GM12878 (cell line): ENCODE data around the gene SMOC2. TPM values are rescaled to one million over a fixed set of nuclear protein-coding genes. Genes with fewer than 3 reads are reported as not detected.

Experiments used
- ATAC-seq: fragments of 200-7000 bp; cut with Tn5 transposase; 3 replicates; pipeline ENCODE4 v1.9.1; 2020; ENCODE audit warnings: mild to moderate bottlenecking, moderate library complexity
- BruUV-seq: library from RNA; stranded (reverse); fragments of 400-500 nt; replicated peaks from 2 replicates; lab custom pipeline; 2021; lab: Mats Ljungman, UMichigan
- CTCF ChIA-PET: fragments of 300-600 bp; sonication (Branson Sonifier 250); formaldehyde crosslinking; extraction: SDS; loops from one replicate; lab custom pipeline; 2021; ENCODE audit warnings: inconsistent platforms; lab: Yijun Ruan, JAX
- POLR2A ChIA-PET: fragments of 350-600 bp; formaldehyde crosslinking; extraction: SDS; loops from one replicate; lab custom pipeline; 2021; ENCODE audit warnings: inconsistent platforms; lab: Charles Lee
- RAD21 ChIA-PET: fragments of 300-600 bp; sonication (Branson Sonifier 250); formaldehyde crosslinking; loops from one replicate; lab custom pipeline; 2023; ENCODE audit warnings: antibody characterized with exemption; ENCODE audit not compliant: unreplicated experiment; lab: Charles Lee
- SMC1A ChIA-PET: fragments of 300-600 bp; sonication (Branson Sonifier 250); formaldehyde crosslinking; loops from one replicate; lab custom pipeline; 2023; ENCODE audit not compliant: unreplicated experiment, uncharacterized antibody; lab: Charles Lee
- DNase-seq: peaks from one replicate; pipeline ENCODE4 v3.0.0-alpha.2; 2011; ENCODE audit warnings: low read depth, low spot score
- FAIRE-seq: peaks from 3 replicates; lab custom pipeline; 2011; peaks lifted over from hg19 to GRCh38; lab: Jason Lieb, UNC
- H2AFZ ChIP-seq: 2 replicates; pipeline ENCODE4 v1.6.0; 2011; ENCODE audit warnings: low read depth, low read length, control low read depth; ENCODE audit not compliant: control insufficient read depth
- H3K27ac ChIP-seq: 2 replicates; pipeline ENCODE4 v1.5.1; 2011; ENCODE audit warnings: control low read depth; ENCODE audit not compliant: control insufficient read depth, insufficient read depth
- H3K27me3 ChIP-seq, 2 experiments: replicated peaks in 1 of 2; 2 replicates each; pipeline versions ENCODE4 v1.6.0 to v1.6.1; 2011; ENCODE audit warnings: low read length in 1 of 2; ENCODE audit not compliant: control insufficient read depth in 2 of 2, insufficient read depth in 2 of 2
- H3K36me3 ChIP-seq, 2 experiments: 2 replicates each; pipeline ENCODE4 v1.5.1; 2011; ENCODE audit warnings: low read length in 1 of 2; ENCODE audit not compliant: control insufficient read depth in 2 of 2, insufficient read depth in 2 of 2
- H3K4me1 ChIP-seq: 2 replicates; pipeline ENCODE4 v1.6.1; 2011; ENCODE audit warnings: mild to moderate bottlenecking, low read length, moderate library complexity, mixed read lengths; ENCODE audit not compliant: control insufficient read depth, insufficient read depth
- H3K4me2 ChIP-seq: 2 replicates; pipeline ENCODE4 v1.6.0; 2011; ENCODE audit warnings: control low read depth; ENCODE audit not compliant: control insufficient read depth, insufficient read depth
- H3K4me3 ChIP-seq: fragments of 200-600 bp; sonication (generic); 2 replicates; pipeline ENCODE4 v1.5.1; 2016
- H3K79me2 ChIP-seq: 2 replicates; pipeline ENCODE4 v1.6.0; 2011; ENCODE audit warnings: low read length; ENCODE audit not compliant: control insufficient read depth, insufficient read depth
- H3K9ac ChIP-seq: 2 replicates; pipeline ENCODE4 v1.8.0; 2011; ENCODE audit warnings: low read length, control low read depth, mixed read lengths; ENCODE audit not compliant: control insufficient read depth, insufficient read depth
- H3K9me3 ChIP-seq: replicated peaks from 3 replicates; pipeline ENCODE4 v1.5.1; 2011; ENCODE audit warnings: mild to moderate bottlenecking, low read length; ENCODE audit not compliant: control insufficient read depth, insufficient read depth
- H4K20me1 ChIP-seq: 2 replicates; pipeline ENCODE4 v1.6.0; 2011; ENCODE audit not compliant: control insufficient read depth, insufficient read depth
- CHD2 ChIP-seq: IDR thresholded peaks from 2 replicates; pipeline ENCODE4 v1.6.1; 2011; ENCODE audit warnings: low read depth, low read length, improper control_type of control experiment, borderline replicate concordance
- CHD4 ChIP-seq: fragments of 200-600 bp; sonication (generic); IDR thresholded peaks from 2 replicates; pipeline ENCODE4 v1.6.1; 2016; ENCODE audit warnings: mild to moderate bottlenecking
- EZH2 ChIP-seq: IDR thresholded peaks from 2 replicates; pipeline ENCODE4 v1.6.1; 2012; ENCODE audit warnings: low read depth, mild to moderate bottlenecking, control low read depth, inconsistent platforms, low read length, borderline replicate concordance; ENCODE audit not compliant: control insufficient read depth
- GATAD2B ChIP-seq: fragments of 450-650 bp; conservative IDR thresholded peaks from 2 replicates; pipeline ENCODE4 v1.6.1; 2017; ENCODE audit warnings: low read depth, mild to moderate bottlenecking, moderate library complexity
- HDAC2 ChIP-seq: fragments of 200-600 bp; sonication (generic); IDR thresholded peaks from 2 replicates; pipeline ENCODE4 v1.6.1; 2017
- HDGF ChIP-seq: fragments of 450-650 bp; IDR thresholded peaks from 2 replicates; pipeline ENCODE4 v1.6.1; 2016; ENCODE audit warnings: antibody characterized with exemption
- KLF5 ChIP-seq: fragments of 450-650 bp; IDR thresholded peaks from 2 replicates; pipeline ENCODE4 v1.6.1; 2014; ENCODE audit warnings: mild to moderate bottlenecking; ENCODE audit not compliant: partially characterized antibody
- NFYA ChIP-seq: IDR thresholded peaks from 2 replicates; pipeline ENCODE4 v1.6.1; 2011; ENCODE audit warnings: low read depth, mild to moderate bottlenecking, low read length, improper control_type of control experiment, borderline replicate concordance
- NRF1 ChIP-seq: conservative IDR thresholded peaks from 2 replicates; pipeline ENCODE4 v1.6.1; 2011; ENCODE audit warnings: mild to moderate bottlenecking, low read depth, low read length, improper control_type of control experiment
- PAX8 ChIP-seq: fragments of 450-650 bp; IDR thresholded peaks from 2 replicates; pipeline ENCODE4 v1.6.1; 2017; ENCODE audit warnings: mild to moderate bottlenecking, moderate library complexity
- STAT1 ChIP-seq: fragments of 450-650 bp; conservative IDR thresholded peaks from 2 replicates; pipeline ENCODE4 v1.6.1; 2014; ENCODE audit warnings: antibody characterized with exemption, mild to moderate bottlenecking
- TAF1 ChIP-seq: IDR thresholded peaks from 2 replicates; pipeline ENCODE4 v1.6.1; 2011; ENCODE audit warnings: mild to moderate bottlenecking, low read depth, low read length, borderline replicate concordance
- ZNF274 ChIP-seq: IDR thresholded peaks from one replicate; pipeline ENCODE4 v1.8.0; 2011; ENCODE audit not compliant: insufficient read length, insufficient read depth
- ZNF384 ChIP-seq: IDR thresholded peaks from 2 replicates; pipeline ENCODE4 v1.6.1; 2012; ENCODE audit warnings: low read depth, mild to moderate bottlenecking, low read length, improper control_type of control experiment, borderline replicate concordance
- ZZZ3 ChIP-seq: IDR thresholded peaks from 2 replicates; pipeline ENCODE4 v1.6.1; 2011; ENCODE audit warnings: low read depth; ENCODE audit not compliant: control insufficient read depth, insufficient read length
- WGBS: methylation state at CpG from one replicate; pipeline ENCODE4 v1.1.6; 2016; ENCODE audit warnings: low lambda C conversion rate; ENCODE audit not compliant: insufficient replicate concordance, insufficient coverage; ENCODE audit errors: missing lambda C conversion rate; 5-methylcytosine and 5-hydroxymethylcytosine counted together
- in situ Hi-C: fragments of 300-500 bp; cut with MboI; formaldehyde crosslinking; loops from 9 replicates; pipeline ENCODE4 v1.14.3; 2018; ENCODE audit warnings: mixed read lengths
- intact Hi-C: fragments of 100-400 bp; cut with micrococcal nuclease; formaldehyde crosslinking; loops from one replicate; pipeline ENCODE4 v1.14.2; 2022; ENCODE audit not compliant: unreplicated experiment
- polyA plus RNA-seq, 11 experiments: library from polyadenylated mRNA; depleted of rRNA in 4 of 11; unstranded in 6 of 11; stranded (reverse) in 5 of 11; fragments of >200 nt; fragmentation: Nextera tagmentation in 4 of 11; fragmentation: Illumina TruSeq in 1 of 11; extraction: Ambion mirVana in 4 of 11; extraction: Trizol in 1 of 11; gene quantifications; 1 replicate in 1 of 11; 2 replicates in 10 of 11; pipeline versions ENCODE4 v1.2.1 to v1.2.3, GENCODE V29; 2011 to 2016; ENCODE audit warnings: inconsistent platforms in 2 of 11, missing spikeins in 2 of 11, low read depth in 1 of 11
- total RNA-seq, 4 experiments: library from RNA; depleted of rRNA in 3 of 4; stranded (reverse); fragments of >200 nt in 3 of 4; fragmentation: Illumina TruSeq in 1 of 4; extraction: Trizol in 1 of 4; gene quantifications; 2 replicates each; pipeline versions ENCODE4 v1.2.1 to v1.2.3, GENCODE V29; 2013 to 2021
- TF ChIP-seq, protein P1 (sequence below): fragments of 450-650 bp; IDR thresholded peaks from 2 replicates; pipeline ENCODE4 v1.6.1; 2016; ENCODE audit warnings: mild to moderate bottlenecking, moderate library complexity, borderline replicate concordance
- TF ChIP-seq, protein P2 (sequence below): fragments of 450-650 bp; formaldehyde crosslinking; IDR thresholded peaks from 2 replicates; pipeline ENCODE4 v1.4.0; 2020; ENCODE audit warnings: mild to moderate bottlenecking, moderate library complexity

SMOC2 gene
- total and polyA plus RNA-seq, 10 of the 15 experiments (the other 5 are each of a cell fraction or from before 2014, with no cell fraction given): 0.10 to 0.12 TPM; not detected in 8

DNA sequence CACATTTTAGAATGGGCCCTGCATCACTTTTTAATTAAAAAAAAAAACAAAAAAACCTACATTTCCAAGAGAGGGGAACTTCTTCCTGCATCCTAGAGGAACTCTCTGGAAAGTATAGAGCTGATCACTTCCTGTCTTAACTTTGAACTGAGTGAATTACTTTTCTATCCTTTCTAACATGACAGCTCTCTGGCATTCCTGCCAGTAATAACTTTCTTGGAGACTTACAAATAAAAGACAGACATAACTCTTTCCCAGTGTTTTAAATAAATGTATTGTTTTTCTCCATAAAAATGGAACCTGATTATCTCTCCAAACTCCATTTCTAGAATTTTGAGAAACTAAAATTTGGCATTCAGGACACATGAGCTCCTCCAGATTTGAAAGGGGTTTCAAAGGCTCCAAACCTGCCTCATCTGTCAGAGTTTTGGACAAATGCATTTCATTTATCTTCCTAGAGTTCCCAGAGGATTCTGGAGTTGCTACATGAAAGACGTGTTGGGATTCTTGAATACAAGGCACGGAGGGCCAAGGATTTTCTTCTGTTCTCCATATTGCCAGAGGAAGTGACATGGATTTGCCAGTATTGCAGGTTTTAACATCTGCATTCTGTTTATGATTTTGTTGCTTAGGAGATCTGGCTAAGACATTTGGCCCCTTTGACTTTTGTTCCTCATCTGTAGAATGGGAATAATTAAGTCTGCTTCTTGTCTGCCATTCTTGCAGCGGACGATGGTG is 2.0 kb upstream of the SMOC2 start:
- Histone ChIP-seq H4K20me1 (no peaks in the 10 kb centered on the region), H3K9ac (no peak overlapping the region), H3K79me2 (no peaks in the 10 kb centered on the region), H3K36me3 (no peaks in the 10 kb centered on the region), H3K9me3 (no peaks in the 10 kb centered on the region), H3K4me2 (no peak overlapping the region), H3K27ac (no peak overlapping the region), H2AFZ (no peak overlapping the region), H3K4me1 (no peaks in the 10 kb centered on the region), H3K27me3 (no peaks in the 10 kb centered on the region), H3K4me3 (no peak overlapping the region)
- intact Hi-C loops: no loop called here
- DNase-seq (no peak), ATAC-seq (no peak), FAIRE-seq (no peak)
- CTCF ChIA-PET: interaction anchor here (0.6 kb wide), 1 partner anchor 1032 kb away, joined by 3 read pairs; no protein-coding TSS in a partner anchor
- POLR2A ChIA-PET: no interaction called here
- no TSS peak for BruUV-seq
- SMC1A ChIA-PET: no interaction called here
- in situ Hi-C loops: no loop called here
- RAD21 ChIA-PET: no interaction called here
- 36% methylated on average over 4 of the region's 4 CpGs for WGBS
- TF ChIP-seq, protein P1, sequence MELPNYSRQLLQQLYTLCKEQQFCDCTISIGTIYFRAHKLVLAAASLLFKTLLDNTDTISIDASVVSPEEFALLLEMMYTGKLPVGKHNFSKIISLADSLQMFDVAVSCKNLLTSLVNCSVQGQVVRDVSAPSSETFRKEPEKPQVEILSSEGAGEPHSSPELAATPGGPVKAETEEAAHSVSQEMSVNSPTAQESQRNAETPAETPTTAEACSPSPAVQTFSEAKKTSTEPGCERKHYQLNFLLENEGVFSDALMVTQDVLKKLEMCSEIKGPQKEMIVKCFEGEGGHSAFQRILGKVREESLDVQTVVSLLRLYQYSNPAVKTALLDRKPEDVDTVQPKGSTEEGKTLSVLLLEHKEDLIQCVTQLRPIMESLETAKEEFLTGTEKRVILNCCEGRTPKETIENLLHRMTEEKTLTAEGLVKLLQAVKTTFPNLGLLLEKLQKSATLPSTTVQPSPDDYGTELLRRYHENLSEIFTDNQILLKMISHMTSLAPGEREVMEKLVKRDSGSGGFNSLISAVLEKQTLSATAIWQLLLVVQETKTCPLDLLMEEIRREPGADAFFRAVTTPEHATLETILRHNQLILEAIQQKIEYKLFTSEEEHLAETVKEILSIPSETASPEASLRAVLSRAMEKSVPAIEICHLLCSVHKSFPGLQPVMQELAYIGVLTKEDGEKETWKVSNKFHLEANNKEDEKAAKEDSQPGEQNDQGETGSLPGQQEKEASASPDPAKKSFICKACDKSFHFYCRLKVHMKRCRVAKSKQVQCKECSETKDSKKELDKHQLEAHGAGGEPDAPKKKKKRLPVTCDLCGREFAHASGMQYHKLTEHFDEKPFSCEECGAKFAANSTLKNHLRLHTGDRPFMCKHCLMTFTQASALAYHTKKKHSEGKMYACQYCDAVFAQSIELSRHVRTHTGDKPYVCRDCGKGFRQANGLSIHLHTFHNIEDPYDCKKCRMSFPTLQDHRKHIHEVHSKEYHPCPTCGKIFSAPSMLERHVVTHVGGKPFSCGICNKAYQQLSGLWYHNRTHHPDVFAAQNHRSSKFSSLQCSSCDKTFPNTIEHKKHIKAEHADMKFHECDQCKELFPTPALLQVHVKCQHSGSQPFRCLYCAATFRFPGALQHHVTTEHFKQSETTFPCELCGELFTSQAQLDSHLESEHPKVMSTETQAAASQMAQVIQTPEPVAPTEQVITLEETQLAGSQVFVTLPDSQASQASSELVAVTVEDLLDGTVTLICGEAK: no peak
- TF ChIP-seq CHD2 (no peak), HDAC2 (no peak), ZNF384 (no peak), ZZZ3 (no peak), PAX8 (no peak), KLF5 (no peak), HDGF (no peak), NFYA (no peak), TAF1 (no peak), GATAD2B (no peak), CHD4 (no peak), NRF1 (no peak), STAT1 (no peak), EZH2 (no peak), ZNF274 (no peak)
- TF ChIP-seq, protein P2, sequence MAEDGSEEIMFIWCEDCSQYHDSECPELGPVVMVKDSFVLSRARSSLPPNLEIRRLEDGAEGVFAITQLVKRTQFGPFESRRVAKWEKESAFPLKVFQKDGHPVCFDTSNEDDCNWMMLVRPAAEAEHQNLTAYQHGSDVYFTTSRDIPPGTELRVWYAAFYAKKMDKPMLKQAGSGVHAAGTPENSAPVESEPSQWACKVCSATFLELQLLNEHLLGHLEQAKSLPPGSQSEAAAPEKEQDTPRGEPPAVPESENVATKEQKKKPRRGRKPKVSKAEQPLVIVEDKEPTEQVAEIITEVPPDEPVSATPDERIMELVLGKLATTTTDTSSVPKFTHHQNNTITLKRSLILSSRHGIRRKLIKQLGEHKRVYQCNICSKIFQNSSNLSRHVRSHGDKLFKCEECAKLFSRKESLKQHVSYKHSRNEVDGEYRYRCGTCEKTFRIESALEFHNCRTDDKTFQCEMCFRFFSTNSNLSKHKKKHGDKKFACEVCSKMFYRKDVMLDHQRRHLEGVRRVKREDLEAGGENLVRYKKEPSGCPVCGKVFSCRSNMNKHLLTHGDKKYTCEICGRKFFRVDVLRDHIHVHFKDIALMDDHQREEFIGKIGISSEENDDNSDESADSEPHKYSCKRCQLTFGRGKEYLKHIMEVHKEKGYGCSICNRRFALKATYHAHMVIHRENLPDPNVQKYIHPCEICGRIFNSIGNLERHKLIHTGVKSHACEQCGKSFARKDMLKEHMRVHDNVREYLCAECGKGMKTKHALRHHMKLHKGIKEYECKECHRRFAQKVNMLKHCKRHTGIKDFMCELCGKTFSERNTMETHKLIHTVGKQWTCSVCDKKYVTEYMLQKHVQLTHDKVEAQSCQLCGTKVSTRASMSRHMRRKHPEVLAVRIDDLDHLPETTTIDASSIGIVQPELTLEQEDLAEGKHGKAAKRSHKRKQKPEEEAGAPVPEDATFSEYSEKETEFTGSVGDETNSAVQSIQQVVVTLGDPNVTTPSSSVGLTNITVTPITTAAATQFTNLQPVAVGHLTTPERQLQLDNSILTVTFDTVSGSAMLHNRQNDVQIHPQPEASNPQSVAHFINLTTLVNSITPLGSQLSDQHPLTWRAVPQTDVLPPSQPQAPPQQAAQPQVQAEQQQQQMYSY (CRISPR knock-in tag): no peak
